ENCODE measurements around the gene IL17RA. TPM values are rescaled to one million over a fixed set of nuclear protein-coding genes. Genes with fewer than 3 reads are reported as not detected.

Gene IL17RA
- total and polyA plus RNA-seq, 2 of the 4 experiments (the other 2 are of a cell fraction) = 5.2 to 15.3 TPM

DNA sequence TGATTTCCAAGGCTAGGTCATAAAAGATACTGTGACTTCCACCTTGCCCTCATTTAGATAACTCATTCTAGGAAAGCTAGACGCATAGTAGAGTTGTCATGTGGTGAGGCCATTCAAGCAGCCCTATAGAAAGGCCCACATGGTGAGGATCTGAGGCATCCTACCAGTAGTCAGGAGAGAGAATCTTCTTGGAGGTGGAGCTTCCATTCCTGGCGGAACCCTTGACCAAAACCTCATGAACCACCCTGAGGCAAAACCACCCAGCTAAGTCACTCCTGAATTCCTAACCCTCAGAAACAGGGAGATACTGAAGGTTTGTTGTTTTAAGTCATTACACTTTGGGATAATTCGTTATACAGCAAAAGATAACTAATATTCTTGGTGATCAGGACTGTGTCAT lies 77.2 kb downstream of the IL17RA start:
- Histone ChIP-seq H3K4ac (ENCODE audit: low read depth, low read length) (no peak overlapping the region), H3K4me1 (ENCODE audit: control insufficient read depth, insufficient read depth, low read length) (peaks cover 4% of the 10 kb centered on the region; the same call in 1 of the 2 replicates), H2AFZ (replicated peaks; ENCODE audit: low read length, poor library complexity) (no peak overlapping the region), H2BK120ac (ENCODE audit: low read depth, low read length) (no peak overlapping the region), H3K14ac (replicated peaks; ENCODE audit: low read depth, low read length) (no peak overlapping the region), H3K36me3 (ENCODE audit: control insufficient read depth, insufficient read depth, low read length) (no peaks in the 10 kb centered on the region), H3K9me3 (ENCODE audit: control insufficient read depth, insufficient read depth, low read length) (no peaks in the 10 kb centered on the region), H2BK20ac (ENCODE audit: low read depth, low read length) (no peak overlapping the region), H3K23ac (ENCODE audit: low read depth, low read length) (no peak overlapping the region; the same call in 1 of the 2 replicates), H3K56ac (ENCODE audit: extremely low read depth, insufficient read depth, low read length) (no peak overlapping the region), H3K18ac (ENCODE audit: low read depth, low read length) (no peak overlapping the region), H3K9ac (ENCODE audit: low read depth, low read length) (no peak overlapping the region), H3K27me3 (ENCODE audit: control insufficient read depth, insufficient read depth, low read length) (no peaks in the 10 kb centered on the region), H3K27ac (ENCODE audit: insufficient read depth, low read length) (no peak overlapping the region), H2AK9ac (replicated peaks; ENCODE audit: low read depth, low read length, poor library complexity) (no peak overlapping the region), H4K91ac (ENCODE audit: insufficient read depth, low read depth, low read length) (no peak overlapping the region), H3K4me3 (ENCODE audit: insufficient read depth, low read depth, low read length) (no peak overlapping the region), H3K79me1 (ENCODE audit: low read depth in 1 of 2, low read length in 2 of 2) (peaks cover 9 to 20% of the 10 kb centered on the region in 2 experiments; a peak in 3 of 4 replicates), H2BK5ac (ENCODE audit: low read depth, low read length, poor library complexity, severe bottlenecking) (no peak overlapping the region), H3K4me2 (ENCODE audit: low read depth, low read length) (no peak overlapping the region), H4K8ac (ENCODE audit: low read depth in 2 of 2, low read length in 2 of 2) (no peak overlapping the region), H4K5ac (ENCODE audit: low read depth, low read length) (no peak overlapping the region), H4K20me1 (ENCODE audit: insufficient read depth, low read length) (no peaks in the 10 kb centered on the region), H2AK5ac (ENCODE audit: low read depth, low read length) (no peak overlapping the region), H2BK15ac (ENCODE audit: low read depth, low read length) (no peak overlapping the region), H3K9me1 (ENCODE audit: insufficient read depth, low read length) (no peaks in the 10 kb centered on the region)
- ChIA-PET POLR2A (ENCODE audit: unreplicated experiment) (no interaction called here), CTCF (interaction anchor here (4.0 kb wide), 1 partner anchor 10 kb away, joined by 19 read pairs; no protein-coding TSS in a partner anchor)
- DNase-seq (no peak), ATAC-seq (ENCODE audit: low read depth) (no peak)
- no TSS peak for BruUV-seq (replicated peaks)
- no CpG with 5 or more reads among the region's 3 CpGs for WGBS, 2 experiments (ENCODE audit: extremely low coverage in 2 of 2, insufficient read length in 1 of 2)
- in situ Hi-C loops (cut with MboI; ENCODE audit: low sequenced_read_pairs) = no loop called here
- TF ChIP-seq SMC3 (IDR thresholded peaks at IDR 0.05; ENCODE audit: low read depth, low read length) (no peak), MAFK (IDR thresholded peaks at IDR 0.05; ENCODE audit: low read depth, low read length) (no peak), POLR2A (IDR thresholded peaks at IDR 0.05; ENCODE audit: low read depth, low read length) (no peak), BHLHE40 (IDR thresholded peaks at IDR 0.05; ENCODE audit: low read depth, low read length) (no peak), MAZ (IDR thresholded peaks at IDR 0.05; ENCODE audit: borderline replicate concordance, low read depth, low read length) (no peak), NFE2L2 (IDR thresholded peaks at IDR 0.05; ENCODE audit: low read depth, low read length) (no peak), FOS (IDR thresholded peaks at IDR 0.05; ENCODE audit: low read depth, low read length) (no peak), RAD21 (IDR thresholded peaks at IDR 0.05; ENCODE audit: low read length) (no peak), RCOR1 (IDR thresholded peaks at IDR 0.05; ENCODE audit: insufficient replicate concordance, low read length) (no peak), CHD1 (IDR thresholded peaks at IDR 0.05; ENCODE audit: low read depth, low read length) (no peak), RFX5 (IDR thresholded peaks at IDR 0.05; ENCODE audit: low read depth, low read length) (no peak), CEBPB (IDR thresholded peaks at IDR 0.05; ENCODE audit: low read depth, low read length) (no peak), MXI1 (IDR thresholded peaks at IDR 0.05; ENCODE audit: borderline replicate concordance, low read depth, low read length) (no peak)
- TF ChIP-seq, protein P1, sequence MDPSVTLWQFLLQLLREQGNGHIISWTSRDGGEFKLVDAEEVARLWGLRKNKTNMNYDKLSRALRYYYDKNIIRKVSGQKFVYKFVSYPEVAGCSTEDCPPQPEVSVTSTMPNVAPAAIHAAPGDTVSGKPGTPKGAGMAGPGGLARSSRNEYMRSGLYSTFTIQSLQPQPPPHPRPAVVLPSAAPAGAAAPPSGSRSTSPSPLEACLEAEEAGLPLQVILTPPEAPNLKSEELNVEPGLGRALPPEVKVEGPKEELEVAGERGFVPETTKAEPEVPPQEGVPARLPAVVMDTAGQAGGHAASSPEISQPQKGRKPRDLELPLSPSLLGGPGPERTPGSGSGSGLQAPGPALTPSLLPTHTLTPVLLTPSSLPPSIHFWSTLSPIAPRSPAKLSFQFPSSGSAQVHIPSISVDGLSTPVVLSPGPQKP (IDR thresholded peaks at IDR 0.05; ENCODE audit: borderline replicate concordance, low read depth, low read length) = no peak
- TF ChIP-seq, protein P2, sequence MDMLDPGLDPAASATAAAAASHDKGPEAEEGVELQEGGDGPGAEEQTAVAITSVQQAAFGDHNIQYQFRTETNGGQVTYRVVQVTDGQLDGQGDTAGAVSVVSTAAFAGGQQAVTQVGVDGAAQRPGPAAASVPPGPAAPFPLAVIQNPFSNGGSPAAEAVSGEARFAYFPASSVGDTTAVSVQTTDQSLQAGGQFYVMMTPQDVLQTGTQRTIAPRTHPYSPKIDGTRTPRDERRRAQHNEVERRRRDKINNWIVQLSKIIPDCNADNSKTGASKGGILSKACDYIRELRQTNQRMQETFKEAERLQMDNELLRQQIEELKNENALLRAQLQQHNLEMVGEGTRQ (IDR thresholded peaks at IDR 0.05; ENCODE audit: low read depth, low read length) = no peak
- TF ChIP-seq, protein P3, sequence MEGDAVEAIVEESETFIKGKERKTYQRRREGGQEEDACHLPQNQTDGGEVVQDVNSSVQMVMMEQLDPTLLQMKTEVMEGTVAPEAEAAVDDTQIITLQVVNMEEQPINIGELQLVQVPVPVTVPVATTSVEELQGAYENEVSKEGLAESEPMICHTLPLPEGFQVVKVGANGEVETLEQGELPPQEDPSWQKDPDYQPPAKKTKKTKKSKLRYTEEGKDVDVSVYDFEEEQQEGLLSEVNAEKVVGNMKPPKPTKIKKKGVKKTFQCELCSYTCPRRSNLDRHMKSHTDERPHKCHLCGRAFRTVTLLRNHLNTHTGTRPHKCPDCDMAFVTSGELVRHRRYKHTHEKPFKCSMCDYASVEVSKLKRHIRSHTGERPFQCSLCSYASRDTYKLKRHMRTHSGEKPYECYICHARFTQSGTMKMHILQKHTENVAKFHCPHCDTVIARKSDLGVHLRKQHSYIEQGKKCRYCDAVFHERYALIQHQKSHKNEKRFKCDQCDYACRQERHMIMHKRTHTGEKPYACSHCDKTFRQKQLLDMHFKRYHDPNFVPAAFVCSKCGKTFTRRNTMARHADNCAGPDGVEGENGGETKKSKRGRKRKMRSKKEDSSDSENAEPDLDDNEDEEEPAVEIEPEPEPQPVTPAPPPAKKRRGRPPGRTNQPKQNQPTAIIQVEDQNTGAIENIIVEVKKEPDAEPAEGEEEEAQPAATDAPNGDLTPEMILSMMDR (conservative IDR thresholded peaks at IDR 0.05; ENCODE audit: low read depth, low read length) = no peak
- dilution Hi-C loops (cut with HindIII; ENCODE audit: low sequenced_read_pairs, unreplicated experiment) = no loop called here
- intact Hi-C loops (cut with micrococcal nuclease) = no loop called here
